HCT116 (cell line): ENCODE data around the gene PIK3R2. TPM values are rescaled to one million over a fixed set of nuclear protein-coding genes. Genes with fewer than 3 reads are reported as not detected.
A peak's percentile ranks its signal among the peaks of the same experiment; 100 is the strongest.

Source experiments
- ATAC-seq: fragments of 200-7000 bp; cut with Tn5 transposase; 2 replicates; pipeline ENCODE4 v1.9.1; 2020; ENCODE audit warnings: mild to moderate bottlenecking, moderate library complexity
- BruUV-seq: library from RNA; stranded (reverse); fragments of 400-500 nt; replicated peaks from 2 replicates; lab custom pipeline; 2021; lab: Mats Ljungman, UMichigan
- CTCF ChIA-PET: fragments of 300-600 bp; sonication (Branson Sonifier 250); formaldehyde crosslinking; loops from one replicate; lab custom pipeline; 2021; ENCODE audit warnings: antibody characterized with exemption; lab: Charles Lee
- POLR2A ChIA-PET: fragments of 300-600, 350-600 bp; sonication (Branson Sonifier 250); formaldehyde crosslinking; loops from one replicate; lab custom pipeline; 2021; ENCODE audit warnings: antibody characterized with exemption; lab: Charles Lee
- RAD21 ChIA-PET, 2 experiments: fragments of 300-600 bp; sonication (Branson Sonifier 250); formaldehyde crosslinking; loops; one replicate each; lab custom pipeline; 2023; ENCODE audit warnings: low total read pairs in 2 of 2; ENCODE audit not compliant: uncharacterized antibody in 2 of 2, unreplicated experiment in 2 of 2, low non-redundant PET in 1 of 2; lab: Charles Lee
- DNase-seq: peaks from one replicate; pipeline ENCODE4 v3.0.0-alpha.2; 2010; ENCODE audit warnings: low read depth, low spot score
- H2AFZ ChIP-seq: fragments of 200-600 bp; shearing (Covaris generic), sonication (generic); 2 replicates; pipeline ENCODE4 v1.6.1; 2017; ENCODE audit warnings: low read depth, mixed run types, mixed read lengths, antibody characterized with exemption, low read length; ENCODE audit not compliant: poor library complexity, severe bottlenecking
- H3K27ac ChIP-seq: 2 replicates; pipeline ENCODE4 v1.5.1; 2012; ENCODE audit warnings: low read depth, low read length
- H3K27me3 ChIP-seq: fragments of 200-600 bp; sonication (generic); 2 replicates; pipeline ENCODE4 v1.6.1; 2016; ENCODE audit warnings: mixed run types, low read length, mixed read lengths; ENCODE audit not compliant: insufficient read depth
- H3K36me3 ChIP-seq, 2 experiments: fragments of 200-500 bp in 1 of 2; fragments of 200-600 bp in 1 of 2; sonication (Bioruptor generic) in 1 of 2; sonication (generic) in 1 of 2; 2 replicates each; pipeline versions ENCODE4 v1.5.1 to v1.6.1; 2014 to 2016; ENCODE audit warnings: low read length in 2 of 2, inconsistent platforms in 1 of 2, mixed read lengths in 1 of 2, mixed run types in 1 of 2; ENCODE audit not compliant: insufficient read depth in 2 of 2, control insufficient read depth in 1 of 2
- H3K4me1 ChIP-seq, 2 experiments: fragments of 200-600 bp in 1 of 2; sonication (generic) in 1 of 2; 2 replicates each; pipeline versions ENCODE4 v1.5.1 to v1.6.1; 2012 to 2017; ENCODE audit warnings: low read length in 2 of 2, inconsistent platforms in 1 of 2, mild to moderate bottlenecking in 1 of 2, mixed read lengths in 1 of 2, mixed run types in 1 of 2, moderate library complexity in 1 of 2; ENCODE audit not compliant: insufficient read depth in 2 of 2, control insufficient read depth in 1 of 2
- H3K4me2 ChIP-seq: fragments of 200-600 bp; sonication (generic); 2 replicates; pipeline ENCODE4 v1.6.1; 2017; ENCODE audit warnings: mixed run types, low read length, mixed read lengths
- H3K4me3 ChIP-seq, 2 experiments: fragments of 200-600 bp in 1 of 2; sonication (generic) in 1 of 2; replicated peaks in 1 of 2; 2 replicates each; pipeline ENCODE4 v1.5.1; 2011 to 2016; ENCODE audit warnings: low read length in 2 of 2, control low read depth in 1 of 2, low read depth in 1 of 2, mild to moderate bottlenecking in 1 of 2, mixed read lengths in 1 of 2, mixed run types in 1 of 2
- H3K79me2 ChIP-seq: fragments of 200-600 bp; sonication (generic); 2 replicates; pipeline ENCODE4 v1.6.1; 2017; ENCODE audit warnings: mild to moderate bottlenecking, mixed run types, low read length, moderate library complexity, mixed read lengths; ENCODE audit not compliant: insufficient read depth
- H3K9ac ChIP-seq: fragments of 200-600 bp; sonication (generic); 2 replicates; pipeline ENCODE4 v1.6.1; 2016; ENCODE audit warnings: low read length, mixed read lengths
- H3K9me2 ChIP-seq: fragments of 200-600 bp; sonication (generic), shearing (Covaris generic); 2 replicates; pipeline ENCODE4 v1.6.1; 2017; ENCODE audit warnings: mixed run types, mild to moderate bottlenecking, moderate library complexity; ENCODE audit not compliant: insufficient read depth
- H3K9me3 ChIP-seq, 2 experiments: fragments of 200-500 bp in 1 of 2; fragments of 200-600 bp in 1 of 2; sonication (Bioruptor generic) in 1 of 2; sonication (generic) in 1 of 2; 2 replicates each; pipeline ENCODE4 v1.6.1; 2014 to 2017; ENCODE audit warnings: low read length in 2 of 2, mixed read lengths in 2 of 2, inconsistent platforms in 1 of 2, low read depth in 1 of 2, mild to moderate bottlenecking in 1 of 2, mixed run types in 1 of 2, moderate library complexity in 1 of 2; ENCODE audit not compliant: control insufficient read depth in 1 of 2, insufficient read depth in 1 of 2
- H4K20me1 ChIP-seq: fragments of 200-600 bp; sonication (generic), shearing (Covaris generic); 2 replicates; pipeline ENCODE4 v1.6.1; 2017; ENCODE audit warnings: mixed run types, mild to moderate bottlenecking, moderate library complexity; ENCODE audit not compliant: insufficient read depth
- CEBPB ChIP-seq: IDR thresholded peaks from 2 replicates; pipeline ENCODE4 v1.6.1; 2012; ENCODE audit warnings: low read depth
- EGR1 ChIP-seq: IDR thresholded peaks from 2 replicates; pipeline ENCODE4 v1.6.1; 2012; ENCODE audit warnings: low read depth
- ELF1 ChIP-seq: IDR thresholded peaks from 2 replicates; pipeline ENCODE4 v1.6.1; 2012; ENCODE audit warnings: low read depth, borderline replicate concordance
- EZH2phosphoT487 ChIP-seq: fragments of 200-600 bp; IDR thresholded peaks from 2 replicates; pipeline ENCODE4 v1.6.1; 2018; ENCODE audit warnings: antibody characterized with exemption, borderline replicate concordance
- SP1 ChIP-seq: IDR thresholded peaks from 2 replicates; pipeline ENCODE4 v1.6.1; 2012; ENCODE audit warnings: low read depth
- TCF7L2 ChIP-seq: IDR thresholded peaks from 2 replicates; pipeline ENCODE4 v1.7.0; 2011; ENCODE audit warnings: borderline replicate concordance, inconsistent platforms; ENCODE audit not compliant: insufficient read depth, insufficient read length; ENCODE audit errors: extremely low read depth
- YY1 ChIP-seq: IDR thresholded peaks from 2 replicates; pipeline ENCODE4 v1.6.1; 2011; ENCODE audit warnings: low read length, low read depth, moderate library complexity, mild to moderate bottlenecking; ENCODE audit not compliant: insufficient replicate concordance; ENCODE audit errors: extremely low read depth
- intact Hi-C: fragments of 100-400 bp; cut with micrococcal nuclease; formaldehyde crosslinking; loops from 2 replicates; pipeline ENCODE4 v1.10.0; 2022
- total RNA-seq: library from RNA; stranded (reverse); gene quantifications from one replicate; pipeline ENCODE4 v1.2.1, GENCODE V29; 2021; ENCODE audit not compliant: unreplicated experiment
- TF ChIP-seq, protein P1 (sequence below): IDR thresholded peaks from 2 replicates; pipeline ENCODE4 v1.6.1; 2012

The PIK3R2 gene
- total RNA-seq, 1 experiment from 2014 or later, result 53.4 TPM

GRCh38 chr19:18117692-18118378 lies 35.1 kb upstream of the PIK3R2 start:
- Histone ChIP-seq H3K4me3 (peak overlapping the region; percentile 65 to 84), H3K4me2 (peak overlapping the region; percentile 91), H3K27me3 (no peaks in the 10 kb centered on the region), H3K9me2 (no peaks in the 10 kb centered on the region), H3K27ac (peak overlapping the region; percentile 57), H3K9ac (peak overlapping the region; percentile 83), H3K79me2 (peaks cover 11% of the 10 kb centered on the region; the same call in 1 of the 2 replicates), H4K20me1 (no peaks in the 10 kb centered on the region), H3K36me3 (peaks cover 0 to 3% of the 10 kb centered on the region in 2 experiments; a peak in 1 of 4 replicates), H2AFZ (no peak overlapping the region), H3K9me3 (no peaks in the 10 kb centered on the region), H3K4me1 (peaks cover 8 to 21% of the 10 kb centered on the region in 2 experiments)
- DNase-seq (peak; percentile 39), ATAC-seq (peak; percentile 87)
- TF ChIP-seq YY1 (peak; percentile 37), SP1 (no peak; the same call in 1 of the 2 replicates), EGR1 (peak; percentile 71)
- no TSS peak for BruUV-seq
- intact Hi-C loops, result loop anchor here (1.0 kb wide), 1 partner anchor 34 kb away; no protein-coding TSS in a partner anchor
- ChIA-PET POLR2A (interaction anchor here (1.7 kb wide), 1 partner anchor 164 kb away, joined by 5 read pairs; the partner anchor contains the start of gene JUND), CTCF (no interaction called here), RAD21 (interaction anchor here in 1 of 2 experiments (1.0 kb wide), 1 partner anchor 297 kb away, joined by 3 read pairs; no protein-coding TSS in a partner anchor)

GRCh38 chr19:18118420-18119012 lies 34.4 kb upstream of the PIK3R2 start:
- no peaks in the 10 kb centered on the region for H3K27me3 ChIP-seq
- peak overlapping the region; percentile 83 for H3K9ac ChIP-seq
- no peaks in the 10 kb centered on the region for H3K9me2 ChIP-seq
- BruUV-seq, result TSS peak; percentile 36
- H3K4me2 ChIP-seq, result peak overlapping the region; percentile 91
- peak overlapping the region; percentile 57 for H3K27ac ChIP-seq
- H4K20me1 ChIP-seq, result no peaks in the 10 kb centered on the region
- ChIA-PET POLR2A (interaction anchor here (1.7 kb wide), 1 partner anchor 163 kb away, joined by 5 read pairs; the partner anchor contains the start of gene JUND), RAD21 (no interaction called here), CTCF (no interaction called here)
- no peaks in the 10 kb centered on the region for H3K9me3 ChIP-seq
- H3K4me3 ChIP-seq, result peak overlapping the region; percentile 65 to 84
- no peak overlapping the region for H2AFZ ChIP-seq
- peaks cover 11% of the 10 kb centered on the region; the same call in 1 of the 2 replicates for H3K79me2 ChIP-seq
- TF ChIP-seq CEBPB, result no peak
- TF ChIP-seq EZH2phosphoT487, result no peak
- no peak for TF ChIP-seq ELF1
- TF ChIP-seq, protein P1, sequence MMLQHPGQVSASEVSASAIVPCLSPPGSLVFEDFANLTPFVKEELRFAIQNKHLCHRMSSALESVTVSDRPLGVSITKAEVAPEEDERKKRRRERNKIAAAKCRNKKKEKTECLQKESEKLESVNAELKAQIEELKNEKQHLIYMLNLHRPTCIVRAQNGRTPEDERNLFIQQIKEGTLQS, result no peak
- TF ChIP-seq TCF7L2, result no peak
- DNase-seq, result no peak
- H3K36me3 ChIP-seq, result peaks cover 0 to 3% of the 10 kb centered on the region in 2 experiments; a peak in 1 of 4 replicates
- H3K4me1 ChIP-seq, result peaks cover 7 to 20% of the 10 kb centered on the region in 2 experiments
- ATAC-seq, result no peak
- intact Hi-C loops, result no loop called here
